ENCODE data around the gene CTTNBP2.

Gene CTTNBP2

DNA sequence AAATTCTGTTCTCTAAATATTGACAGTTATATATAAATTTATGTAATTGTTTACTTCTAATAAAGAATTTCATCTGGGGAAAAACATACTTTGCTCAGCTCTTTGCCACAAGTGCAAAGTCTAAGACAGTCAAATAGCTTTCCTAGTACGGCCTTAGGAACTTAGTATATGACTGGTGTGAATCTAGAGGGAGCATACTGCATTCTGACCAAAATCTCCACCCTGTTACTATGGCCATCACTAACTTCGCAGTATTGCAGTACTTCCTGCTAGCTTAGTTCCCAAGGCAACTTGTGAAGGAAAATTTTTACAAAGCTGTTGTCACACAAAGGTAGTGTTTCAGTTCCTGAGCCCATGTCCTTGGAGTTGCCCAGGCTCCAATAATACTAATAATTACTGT lies 211.9 kb downstream of the CTTNBP2 start:
- Histone ChIP-seq H3K36me3 (ENCODE audit: control insufficient read depth in 1 of 2, insufficient read depth in 2 of 2, low read length in 2 of 2) (no peaks in the 10 kb centered on the region), H3K18ac (ENCODE audit: low read length) (no peak overlapping the region), H3K79me1 (ENCODE audit: low read length) (peaks cover 3% of the 10 kb centered on the region), H3K27ac (ENCODE audit: low read depth, low read length) (no peak overlapping the region), H3K27me3 (ENCODE audit: insufficient read depth, low read length) (no peaks in the 10 kb centered on the region), H3K4me3 (ENCODE audit: low read depth, low read length) (no peak overlapping the region), H3K4me1 (ENCODE audit: control insufficient read depth in 1 of 2, insufficient read depth in 2 of 2, low read length in 2 of 2) (peaks cover 0 to 7% of the 10 kb centered on the region in 2 experiments), H3K23ac (ENCODE audit: low read length) (no peak overlapping the region), H3K4me2 (ENCODE audit: low read length) (no peak overlapping the region), H4K91ac (ENCODE audit: low read depth, low read length) (no peak overlapping the region), H4K8ac (ENCODE audit: low read depth, low read length) (no peak overlapping the region), H2BK5ac (ENCODE audit: low read depth, low read length, poor library complexity) (no peak overlapping the region), H2BK120ac (ENCODE audit: insufficient read depth, low read length, poor library complexity) (no peak overlapping the region), H4K12ac (ENCODE audit: low read depth, low read length) (no peak overlapping the region), H3K14ac (ENCODE audit: low read length) (no peak overlapping the region), H3K9ac (ENCODE audit: low read length) (no peak overlapping the region), H3K9me3 (ENCODE audit: insufficient read depth, low read depth, low read length) (no peaks in the 10 kb centered on the region), H2AK5ac (ENCODE audit: low read length) (no peak overlapping the region), H3K79me2 (ENCODE audit: control insufficient read depth, insufficient read depth, low read length, poor library complexity) (no peaks in the 10 kb centered on the region), H2BK12ac (ENCODE audit: low read length) (no peak overlapping the region), H2AFZ (ENCODE audit: insufficient read depth, low read length, poor library complexity) (no peak overlapping the region), H3K4ac (ENCODE audit: low read depth, low read length) (no peak overlapping the region)
- WGBS (ENCODE audit: extremely low coverage, insufficient coverage, insufficient read length): no CpG with 5 or more reads among the region's 2 CpGs
- DNase-seq: no peak

Data from trophoblast cell (in vitro differentiated cells and primary cell).